Measurements from ENCODE around the gene PPARA. TPM values are rescaled to one million over a fixed set of nuclear protein-coding genes. Genes with fewer than 3 reads are reported as not detected.

The PPARA gene
- total RNA-seq, 3 donors from 2014 or later, result 5.6 to 7.0 (median 5.9) TPM

DNA sequence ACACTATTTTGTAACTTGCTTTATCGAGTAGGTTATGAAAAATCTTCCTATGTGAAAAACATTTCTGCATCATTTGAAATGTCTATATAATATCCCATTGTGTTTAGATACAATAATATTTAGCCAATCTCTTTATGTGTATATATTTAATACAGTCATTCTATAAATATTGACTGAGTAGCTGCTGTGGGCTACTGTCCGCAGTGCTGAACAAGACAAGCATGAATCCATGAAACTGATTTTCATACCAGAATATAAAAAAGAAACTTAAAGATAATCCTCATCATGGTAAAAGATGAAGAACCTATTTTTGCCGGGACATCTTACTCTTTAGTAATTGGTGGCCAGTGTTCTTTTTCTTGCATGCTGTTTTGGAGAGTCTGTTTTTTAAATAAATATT lies 3.6 kb downstream of the PPARA start:
- no peak for ATAC-seq
- Mint-ChIP-seq H3K4me3 (no peak overlapping the region), H3K36me3 (ENCODE audit: insufficient read depth) (peaks cover 8% of the 10 kb centered on the region), H3K4me1 (ENCODE audit: low read depth) (peaks cover 14% of the 10 kb centered on the region), H3K27me3 (ENCODE audit: low read depth) (no peaks in the 10 kb centered on the region), H3K9me3 (no peaks in the 10 kb centered on the region)
- no peak for DNase-seq

DNA sequence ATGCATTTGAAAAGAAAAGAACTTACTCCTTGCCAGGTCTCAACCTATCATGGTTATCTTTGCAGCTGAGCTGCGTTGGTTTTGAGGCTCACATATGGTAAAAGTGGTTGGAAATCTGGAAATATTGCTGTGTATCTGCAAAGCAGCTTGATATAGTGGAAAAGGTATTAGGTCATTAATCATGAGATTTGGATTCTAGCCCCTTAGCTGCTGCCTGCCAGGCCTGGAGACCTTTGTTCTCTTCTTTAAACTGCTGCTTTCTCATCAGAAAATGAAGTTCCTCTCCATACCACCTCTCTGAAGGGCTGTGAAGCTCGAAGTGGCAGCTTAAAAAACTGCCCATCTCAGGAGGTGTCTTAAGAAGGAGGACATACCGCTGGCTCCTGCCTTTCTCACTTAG lies 5.7 kb downstream of the PPARA start:
- H3K4me3 Mint-ChIP-seq, result no peak overlapping the region
- peaks cover 8% of the 10 kb centered on the region for H3K4me1 Mint-ChIP-seq (ENCODE audit: low read depth)
- ATAC-seq (no peak), DNase-seq (no peak)
- no peaks in the 10 kb centered on the region for H3K9me3 Mint-ChIP-seq
- H3K36me3 Mint-ChIP-seq (ENCODE audit: insufficient read depth), result peaks cover 11% of the 10 kb centered on the region
- H3K27me3 Mint-ChIP-seq (ENCODE audit: low read depth), result no peaks in the 10 kb centered on the region

DNA sequence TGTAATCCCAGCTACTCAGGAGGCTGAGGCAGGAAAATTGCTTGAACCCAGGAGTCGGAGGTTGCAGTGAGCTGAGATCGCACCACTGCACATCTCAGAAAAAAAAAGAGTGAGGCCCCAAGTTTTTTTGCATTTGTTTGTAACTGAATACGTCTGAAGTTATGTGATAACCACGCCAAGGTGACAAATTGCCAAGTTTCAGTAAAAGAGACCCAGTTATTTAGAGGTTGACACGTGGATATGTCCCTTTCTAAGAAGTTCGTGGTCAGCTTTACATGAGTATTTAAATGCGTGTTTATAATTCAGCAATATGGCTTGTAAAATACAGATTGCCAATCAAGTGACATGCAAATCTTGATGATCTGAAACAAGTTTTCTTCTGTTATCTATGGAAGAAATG lies 8.0 kb downstream of the PPARA start:
- H3K36me3 Mint-ChIP-seq (ENCODE audit: insufficient read depth), result peaks cover 8% of the 10 kb centered on the region
- peaks cover 2% of the 10 kb centered on the region for H3K4me1 Mint-ChIP-seq (ENCODE audit: low read depth)
- no peak for ATAC-seq
- no peaks in the 10 kb centered on the region for H3K9me3 Mint-ChIP-seq
- no peak overlapping the region for H3K4me3 Mint-ChIP-seq
- no peak for DNase-seq
- H3K27me3 Mint-ChIP-seq (ENCODE audit: low read depth), result no peaks in the 10 kb centered on the region

DNA sequence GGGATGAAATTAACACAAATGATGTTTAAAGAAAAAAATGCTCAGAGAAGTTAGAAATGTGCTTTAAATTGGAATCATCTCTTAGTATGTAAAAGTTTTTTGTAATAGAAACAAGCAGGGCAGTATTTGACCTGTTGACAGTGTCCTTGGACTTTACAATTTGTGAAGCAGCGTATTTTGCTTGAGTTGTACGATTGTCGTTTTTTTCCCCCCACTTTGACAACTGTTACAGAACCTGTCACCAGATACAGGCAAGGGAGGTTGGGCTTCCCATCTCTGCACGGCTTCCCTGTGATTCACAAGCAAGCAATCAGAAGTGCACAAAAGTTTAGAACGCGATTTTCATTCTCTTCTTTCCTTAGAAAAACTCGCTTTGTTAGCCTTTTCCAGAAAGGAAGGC lies 8.9 kb downstream of the PPARA start:
- peaks cover 2% of the 10 kb centered on the region for H3K4me1 Mint-ChIP-seq (ENCODE audit: low read depth)
- no peaks in the 10 kb centered on the region for H3K27me3 Mint-ChIP-seq (ENCODE audit: low read depth)
- H3K4me3 Mint-ChIP-seq, result no peak overlapping the region
- ATAC-seq (no peak), DNase-seq (no peak)
- H3K9me3 Mint-ChIP-seq, result no peaks in the 10 kb centered on the region
- peaks cover 8% of the 10 kb centered on the region for H3K36me3 Mint-ChIP-seq (ENCODE audit: insufficient read depth)

DNA sequence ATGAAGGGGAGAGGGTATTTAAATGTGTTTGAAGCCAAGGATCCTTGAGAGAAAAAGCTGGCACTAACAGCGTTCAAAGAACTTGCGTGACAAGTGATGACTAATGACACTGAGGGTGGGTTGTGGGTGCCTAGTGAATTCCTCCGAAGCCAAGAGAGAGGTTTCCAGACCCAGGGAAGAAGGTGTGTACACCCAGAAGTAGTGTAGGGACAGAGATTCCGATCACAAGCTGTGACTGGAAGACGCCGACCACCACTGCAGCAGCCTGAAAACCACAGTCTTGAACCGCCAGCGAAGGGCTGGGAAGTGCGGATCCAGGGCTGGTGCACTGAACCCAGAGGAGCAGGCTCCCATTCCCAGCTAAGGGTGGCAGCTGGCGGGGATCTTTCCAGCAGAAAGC lies 9.5 kb downstream of the PPARA start:
- ATAC-seq (no peak), DNase-seq (no peak)
- H3K4me1 Mint-ChIP-seq (ENCODE audit: low read depth), result peaks cover 2% of the 10 kb centered on the region
- no peak overlapping the region for H3K4me3 Mint-ChIP-seq
- no peaks in the 10 kb centered on the region for H3K9me3 Mint-ChIP-seq
- no peaks in the 10 kb centered on the region for H3K27me3 Mint-ChIP-seq (ENCODE audit: low read depth)
- H3K36me3 Mint-ChIP-seq (ENCODE audit: insufficient read depth), result peaks cover 8% of the 10 kb centered on the region

DNA sequence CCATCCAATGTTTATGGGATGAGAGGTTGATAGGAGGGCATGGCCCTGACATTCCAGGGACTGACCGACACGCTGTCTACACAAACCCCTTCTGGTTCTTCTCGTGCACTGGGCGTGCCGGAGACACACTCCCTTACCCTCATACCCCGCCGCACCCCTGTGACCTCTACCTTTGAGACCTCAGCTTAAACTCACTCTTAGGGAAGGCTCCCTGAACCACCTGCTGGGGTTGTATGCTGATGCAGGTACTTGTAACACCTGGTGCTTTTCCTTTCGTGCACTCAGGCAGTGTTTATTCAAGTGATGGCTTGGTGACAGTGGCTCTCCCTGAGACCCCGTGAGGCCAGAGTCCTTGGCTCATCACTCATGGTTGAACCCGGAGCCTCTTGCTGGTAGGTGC lies 12.0 kb downstream of the PPARA start:
- no peaks in the 10 kb centered on the region for H3K4me1 Mint-ChIP-seq (ENCODE audit: low read depth)
- no peak for ATAC-seq
- H3K4me3 Mint-ChIP-seq, result no peak overlapping the region
- no peak for DNase-seq
- no peaks in the 10 kb centered on the region for H3K9me3 Mint-ChIP-seq
- H3K36me3 Mint-ChIP-seq (ENCODE audit: insufficient read depth), result peaks cover 6% of the 10 kb centered on the region
- H3K27me3 Mint-ChIP-seq (ENCODE audit: low read depth), result no peaks in the 10 kb centered on the region

DNA sequence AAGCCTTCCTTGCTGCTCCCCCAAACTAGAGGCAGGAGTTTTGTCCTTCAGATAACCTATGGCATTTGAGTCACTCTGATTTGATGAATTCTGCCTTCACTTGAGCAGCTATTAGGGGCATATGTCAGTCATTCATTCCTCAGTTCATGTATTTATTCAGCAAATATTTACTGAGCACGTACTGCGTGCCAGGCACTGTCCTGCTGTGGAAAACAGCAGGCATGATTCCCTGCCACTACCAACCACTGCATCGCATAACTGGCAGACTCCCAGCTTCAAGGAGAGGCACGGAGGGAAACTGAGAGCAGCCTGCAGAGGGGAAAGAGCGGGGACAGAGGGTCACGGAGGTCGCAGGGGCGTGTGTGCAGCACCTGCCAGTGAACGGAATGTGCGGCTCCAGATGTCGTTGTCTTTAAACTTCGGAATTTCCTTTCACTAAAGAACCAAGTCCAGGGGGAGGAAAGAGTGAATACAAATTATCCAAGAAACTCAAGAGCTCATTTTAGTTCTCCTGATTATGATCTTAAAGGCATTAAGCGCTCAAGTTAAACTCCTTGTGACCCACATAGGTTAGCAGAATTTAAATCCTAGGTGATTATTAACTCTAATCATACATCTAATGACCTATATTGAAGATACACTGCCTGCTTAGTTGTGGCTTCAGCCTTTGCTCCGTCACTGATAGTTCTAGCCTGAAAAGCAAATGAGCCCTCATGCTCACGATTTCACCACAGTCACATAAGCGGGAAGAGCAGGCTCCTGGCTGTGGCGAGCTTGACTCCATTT lies 12.6 kb downstream of the PPARA start:
- no peak for DNase-seq
- ATAC-seq, result no peak
- Mint-ChIP-seq H3K27me3 (ENCODE audit: low read depth) (no peaks in the 10 kb centered on the region), H3K9me3 (no peaks in the 10 kb centered on the region), H3K4me1 (ENCODE audit: low read depth) (no peaks in the 10 kb centered on the region), H3K4me3 (no peak overlapping the region), H3K36me3 (ENCODE audit: insufficient read depth) (peaks cover 3% of the 10 kb centered on the region)

DNA sequence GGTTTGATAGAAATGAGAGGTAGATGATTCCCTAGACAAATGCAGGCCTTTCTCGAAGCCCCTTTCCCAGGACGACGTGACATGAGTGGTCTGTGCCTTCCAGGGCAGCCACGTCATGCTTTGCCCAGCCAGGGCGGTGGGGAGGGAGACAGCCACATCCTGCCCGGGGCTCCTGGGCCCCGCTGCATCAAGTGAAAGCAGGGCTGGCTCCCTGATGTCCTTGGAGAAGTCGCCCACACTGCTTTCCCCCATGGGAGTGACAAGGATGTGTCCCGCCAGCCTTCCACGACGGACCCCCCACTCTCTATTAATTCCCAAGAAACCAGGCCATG lies 13.2 kb downstream of the PPARA start:
- Mint-ChIP-seq H3K4me1 (ENCODE audit: low read depth) (no peaks in the 10 kb centered on the region), H3K36me3 (ENCODE audit: insufficient read depth) (peaks cover 3% of the 10 kb centered on the region), H3K9me3 (no peaks in the 10 kb centered on the region), H3K4me3 (no peak overlapping the region), H3K27me3 (ENCODE audit: low read depth) (no peaks in the 10 kb centered on the region)
- DNase-seq (no peak), ATAC-seq (no peak)

DNA sequence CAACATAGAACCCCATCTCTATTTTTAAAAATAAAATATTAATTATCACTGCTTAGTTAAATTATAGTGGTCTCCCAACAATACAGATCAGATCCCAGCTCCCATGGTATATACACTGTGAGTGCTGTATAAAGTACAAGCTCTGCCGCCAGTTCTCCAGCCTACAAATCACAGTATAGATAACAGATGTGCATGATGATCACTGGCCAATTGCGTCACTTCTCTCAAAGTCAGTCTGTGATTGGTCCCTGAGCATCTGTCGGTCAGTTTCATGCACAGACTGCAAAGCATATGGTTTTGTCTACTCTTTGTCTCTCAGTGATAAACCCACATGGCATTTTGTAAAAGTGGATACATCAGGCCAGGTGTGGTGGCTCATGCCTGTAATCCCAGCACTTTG lies 15.7 kb downstream of the PPARA start:
- ATAC-seq (no peak), DNase-seq (no peak)
- peaks cover 4% of the 10 kb centered on the region for H3K4me1 Mint-ChIP-seq (ENCODE audit: low read depth)
- no peaks in the 10 kb centered on the region for H3K27me3 Mint-ChIP-seq (ENCODE audit: low read depth)
- H3K9me3 Mint-ChIP-seq, result no peaks in the 10 kb centered on the region
- H3K36me3 Mint-ChIP-seq (ENCODE audit: insufficient read depth), result no peaks in the 10 kb centered on the region
- no peak overlapping the region for H3K4me3 Mint-ChIP-seq

DNA sequence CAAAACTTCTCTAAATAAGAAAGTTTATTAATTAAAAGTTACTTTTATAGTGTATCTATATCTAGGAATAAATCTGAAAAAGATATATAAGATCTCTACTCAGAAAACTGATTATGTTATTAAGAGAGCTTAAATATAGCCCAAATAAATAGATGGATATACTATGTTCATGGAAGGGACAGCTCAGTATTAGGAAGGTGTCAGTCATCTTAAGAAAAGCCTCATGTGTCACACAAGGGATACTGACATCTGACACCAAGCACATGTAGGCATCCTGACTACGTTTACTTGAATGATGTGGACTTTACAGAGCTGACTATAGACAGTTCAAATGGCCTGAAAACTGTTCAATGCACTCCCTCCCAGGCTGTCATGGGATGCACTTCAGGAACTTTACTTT lies 19.3 kb downstream of the PPARA start:
- H3K36me3 Mint-ChIP-seq (ENCODE audit: insufficient read depth), result no peaks in the 10 kb centered on the region
- no peak overlapping the region for H3K4me3 Mint-ChIP-seq
- no peaks in the 10 kb centered on the region for H3K9me3 Mint-ChIP-seq
- no peak for ATAC-seq
- DNase-seq, result no peak
- no peaks in the 10 kb centered on the region for H3K27me3 Mint-ChIP-seq (ENCODE audit: low read depth)
- peaks cover 23% of the 10 kb centered on the region for H3K4me1 Mint-ChIP-seq (ENCODE audit: low read depth)

DNA sequence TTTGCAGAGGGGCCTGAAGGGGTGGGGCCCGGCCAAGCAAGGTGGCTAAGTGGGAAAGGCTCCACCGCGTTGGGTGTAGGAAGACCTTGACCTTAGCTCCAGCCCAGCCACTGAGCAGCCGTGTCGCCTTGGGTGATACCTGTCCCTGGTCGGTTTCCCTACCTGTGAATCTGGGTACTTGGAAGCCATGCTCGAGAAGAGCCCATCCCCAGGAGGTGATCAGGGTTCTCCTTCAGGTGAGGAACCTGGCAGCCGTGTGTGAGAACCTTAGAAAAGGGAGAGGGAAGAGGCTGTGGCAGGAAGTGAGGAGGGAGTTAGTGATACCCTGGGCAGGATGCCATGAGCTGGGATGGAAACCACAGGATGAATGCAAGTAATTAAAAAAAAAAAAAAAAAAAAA lies 21.6 kb downstream of the PPARA start:
- no peaks in the 10 kb centered on the region for H3K27me3 Mint-ChIP-seq (ENCODE audit: low read depth)
- no peak for ATAC-seq
- H3K9me3 Mint-ChIP-seq, result no peaks in the 10 kb centered on the region

DNA sequence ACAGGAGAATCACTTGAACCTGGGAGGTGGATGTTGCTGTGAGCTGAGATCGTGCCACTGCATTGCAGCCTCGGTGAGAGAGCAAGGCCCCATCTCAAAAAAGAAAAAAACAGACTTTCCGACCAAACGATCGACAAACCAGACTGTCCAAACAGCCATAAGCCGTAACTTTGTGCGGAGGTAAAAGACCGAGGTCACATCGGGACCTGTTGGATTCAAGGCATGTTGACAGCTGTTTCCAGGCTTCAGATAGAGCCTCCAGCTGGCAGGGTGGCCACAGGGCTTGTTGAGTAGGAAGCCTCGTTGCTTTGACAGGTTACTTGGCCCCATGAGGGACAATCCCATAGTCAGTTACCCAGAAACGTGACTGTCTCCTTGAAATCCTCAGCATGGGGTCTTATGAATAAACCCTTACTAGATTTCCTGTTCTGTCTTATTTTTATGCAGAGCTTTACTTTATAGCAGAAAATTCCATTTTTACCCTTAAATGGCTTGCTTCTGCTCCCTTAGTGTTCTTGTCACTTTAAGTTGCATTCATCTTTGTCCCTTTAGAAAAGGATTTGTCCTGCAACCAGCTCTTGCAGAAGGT lies 22.3 kb downstream of the PPARA start:
- Mint-ChIP-seq H3K27me3 (ENCODE audit: low read depth) (no peaks in the 10 kb centered on the region), H3K36me3 (ENCODE audit: insufficient read depth) (peaks cover 6% of the 10 kb centered on the region), H3K4me3 (no peak overlapping the region), H3K4me1 (ENCODE audit: low read depth) (peaks cover 23% of the 10 kb centered on the region), H3K9me3 (no peaks in the 10 kb centered on the region)
- DNase-seq (no peak), ATAC-seq (no peak)

More for the DNA sequence above, 21.6 kb downstream of the PPARA start:
- no peak for DNase-seq
- Mint-ChIP-seq H3K4me1 (ENCODE audit: low read depth) (peaks cover 23% of the 10 kb centered on the region), H3K4me3 (no peak overlapping the region), H3K36me3 (ENCODE audit: insufficient read depth) (peaks cover 3% of the 10 kb centered on the region)

DNA sequence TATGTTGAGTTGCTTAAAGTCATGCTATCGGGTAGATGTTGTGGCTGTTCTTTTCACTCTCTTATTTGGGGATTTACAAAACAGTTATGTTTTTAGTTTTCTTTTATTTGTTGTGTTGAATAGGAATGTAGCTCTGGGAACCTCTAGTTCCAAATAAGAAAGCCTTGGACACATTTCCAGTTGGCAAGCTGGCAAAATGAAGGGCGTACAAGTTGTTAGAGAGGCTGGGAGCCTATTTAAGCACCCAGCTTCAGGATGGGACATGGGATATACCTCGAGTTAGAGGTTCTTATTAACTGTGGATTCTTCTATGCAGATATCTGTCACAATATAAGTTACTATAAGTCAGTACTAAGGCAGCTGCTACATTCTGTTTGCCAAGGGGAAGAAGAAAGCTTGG lies 22.8 kb downstream of the PPARA start:
- H3K4me1 Mint-ChIP-seq (ENCODE audit: low read depth), result peaks cover 23% of the 10 kb centered on the region
- peaks cover 7% of the 10 kb centered on the region for H3K36me3 Mint-ChIP-seq (ENCODE audit: insufficient read depth)
- H3K4me3 Mint-ChIP-seq, result no peak overlapping the region
- DNase-seq, result no peak
- H3K9me3 Mint-ChIP-seq, result peaks cover under 1% of the 10 kb centered on the region
- H3K27me3 Mint-ChIP-seq (ENCODE audit: low read depth), result no peaks in the 10 kb centered on the region
- no peak for ATAC-seq

DNA sequence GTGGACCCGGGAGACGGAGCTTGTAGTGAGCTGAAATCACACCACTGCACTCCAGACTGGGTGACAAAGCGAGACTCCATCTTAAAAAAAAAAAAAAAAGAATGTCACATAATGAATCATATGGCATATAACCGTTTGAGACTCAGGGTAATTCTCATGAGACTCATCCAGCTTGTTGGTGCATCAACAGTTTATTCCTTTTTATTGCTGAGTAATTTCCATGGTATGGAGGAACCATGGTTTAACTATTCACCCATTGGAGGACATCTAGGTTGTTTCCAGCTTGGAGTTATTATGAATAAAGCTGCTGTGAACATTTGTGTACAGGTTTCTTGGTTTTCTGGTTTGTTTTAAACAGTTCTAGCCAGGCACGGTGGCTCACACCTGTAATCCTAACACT lies 25.3 kb downstream of the PPARA start:
- Mint-ChIP-seq H3K36me3 (ENCODE audit: insufficient read depth) (peaks cover 26% of the 10 kb centered on the region), H3K9me3 (peaks cover 18% of the 10 kb centered on the region), H3K4me1 (ENCODE audit: low read depth) (peaks cover 20% of the 10 kb centered on the region), H3K4me3 (no peak overlapping the region), H3K27me3 (ENCODE audit: low read depth) (no peaks in the 10 kb centered on the region)
- no peak for DNase-seq
- no peak for ATAC-seq

DNA sequence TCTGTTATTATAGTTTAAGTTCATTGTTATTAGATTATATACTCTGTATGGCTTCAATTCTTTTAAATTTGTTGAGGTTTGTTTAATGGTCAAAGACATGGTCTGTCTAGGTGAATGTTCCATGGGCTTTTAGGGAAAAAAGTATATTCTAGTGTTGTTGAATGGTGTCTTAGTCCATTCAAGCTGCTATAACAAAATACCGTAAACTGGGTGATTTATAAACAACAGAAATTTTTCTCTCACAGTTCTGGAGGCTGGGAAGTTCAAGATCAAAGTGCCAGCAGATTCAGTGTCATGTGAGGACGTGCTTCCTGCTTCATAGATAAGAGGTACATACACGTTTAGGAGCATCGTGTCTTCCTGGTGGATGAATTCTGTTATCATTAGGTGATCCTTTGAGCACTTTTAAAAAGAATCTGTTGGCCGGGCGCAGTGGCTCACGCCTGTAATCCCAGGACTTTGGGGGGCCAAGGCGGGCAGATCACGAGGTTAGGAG lies 26.2 kb downstream of the PPARA start:
- no peaks in the 10 kb centered on the region for H3K27me3 Mint-ChIP-seq (ENCODE audit: low read depth)
- peaks cover 35% of the 10 kb centered on the region for H3K36me3 Mint-ChIP-seq (ENCODE audit: insufficient read depth)
- DNase-seq (no peak), ATAC-seq (no peak)
- H3K9me3 Mint-ChIP-seq, result peaks cover 27% of the 10 kb centered on the region
- H3K4me3 Mint-ChIP-seq, result no peak overlapping the region
- H3K4me1 Mint-ChIP-seq (ENCODE audit: low read depth), result peaks cover 13% of the 10 kb centered on the region

All from activated T-cell treated with anti-CD3 and anti-CD28 coated beads, Interleukin-2, amount 50 U/mL, for 4 hours (primary cell).